GM23338 (cell line): ENCODE results near the gene MRPS15. TPM values are rescaled to one million over a fixed set of nuclear protein-coding genes. Genes with fewer than 3 reads are reported as not detected.

Experiments used
- ATAC-seq: fragments of 200-7000 bp; cut with Tn5 transposase; 3 replicates; pipeline ENCODE4 v1.9.1; 2020
- DNase-seq: peaks from one replicate; pipeline ENCODE4 v3.0.0-alpha.2; 2015; ENCODE audit warnings: low spot score
- H2AFZ ChIP-seq: fragments of 200-600 bp; sonication (generic); 2 replicates; pipeline ENCODE4 v1.8.0; 2016; ENCODE audit warnings: antibody characterized with exemption, mild to moderate bottlenecking, moderate library complexity
- H3F3A ChIP-seq: fragments of 200-600 bp; sonication (generic); replicated peaks from 2 replicates; pipeline ENCODE4 v1.8.0; 2017; ENCODE audit warnings: antibody characterized with exemption, mixed run types, low read depth
- H3K27ac ChIP-seq: fragments of 200-600 bp; sonication (generic); 2 replicates; pipeline ENCODE4 v1.6.1; 2016; ENCODE audit warnings: low read depth
- H3K27me3 ChIP-seq: fragments of 200-600 bp; sonication (generic); 2 replicates; pipeline ENCODE4 v1.8.0; 2016; ENCODE audit warnings: mild to moderate bottlenecking, mixed run types, moderate library complexity; ENCODE audit not compliant: insufficient read depth
- H3K36me3 ChIP-seq: fragments of 200-600 bp; sonication (generic); 2 replicates; pipeline ENCODE4 v1.8.0; 2016; ENCODE audit warnings: mild to moderate bottlenecking; ENCODE audit not compliant: insufficient read depth
- H3K4me1 ChIP-seq: fragments of 200-600 bp; sonication (generic); 2 replicates; pipeline ENCODE4 v1.8.0; 2016; ENCODE audit warnings: mild to moderate bottlenecking, moderate library complexity; ENCODE audit not compliant: insufficient read depth
- H3K4me2 ChIP-seq: fragments of 200-600 bp; sonication (generic); 2 replicates; pipeline ENCODE4 v1.7.1; 2017; ENCODE audit warnings: mixed run types
- H3K4me3 ChIP-seq: fragments of 200-600 bp; sonication (generic); 2 replicates; pipeline ENCODE4 v1.6.1; 2016; ENCODE audit warnings: mixed run types
- H3K79me2 ChIP-seq: fragments of 200-600 bp; sonication (generic); replicated peaks from 2 replicates; pipeline ENCODE4 v1.8.0; 2017; ENCODE audit warnings: mild to moderate bottlenecking; ENCODE audit not compliant: insufficient read depth
- H3K9me2 ChIP-seq: fragments of 200-600 bp; sonication (generic); 2 replicates; pipeline ENCODE4 v1.8.0; 2017; ENCODE audit not compliant: insufficient read depth
- H4K20me1 ChIP-seq: fragments of 200-600 bp; sonication (generic); replicated peaks from 2 replicates; pipeline ENCODE4 v1.8.0; 2017; ENCODE audit warnings: mild to moderate bottlenecking; ENCODE audit not compliant: insufficient read depth
- H3K27ac Mint-ChIP-seq: 2 replicates; pipeline ENCODE4 v1.8.0; 2020; ENCODE audit warnings: inconsistent platforms, mild to moderate bottlenecking, moderate library complexity, mixed read lengths
- H3K27me3 Mint-ChIP-seq: 3 replicates; pipeline ENCODE4 v1.8.0; 2022; ENCODE audit warnings: low read depth, mild to moderate bottlenecking, moderate library complexity, mixed read lengths, inconsistent platforms; ENCODE audit not compliant: insufficient read depth, poor library complexity
- H3K36me3 Mint-ChIP-seq: 3 replicates; pipeline ENCODE4 v1.8.0; 2021; ENCODE audit warnings: low read depth, mild to moderate bottlenecking, inconsistent platforms, moderate library complexity, mixed read lengths
- H3K4me1 Mint-ChIP-seq: 3 replicates; pipeline ENCODE4 v1.8.0; 2020; ENCODE audit warnings: mild to moderate bottlenecking, inconsistent platforms, mixed read lengths
- H3K4me3 Mint-ChIP-seq: 3 replicates; pipeline ENCODE4 v1.8.0; 2021; ENCODE audit warnings: moderate library complexity, mild to moderate bottlenecking, inconsistent platforms, mixed read lengths
- H3K9me3 Mint-ChIP-seq: 3 replicates; pipeline ENCODE4 v1.8.0; 2020; ENCODE audit warnings: moderate library complexity, mild to moderate bottlenecking, inconsistent platforms, mixed read lengths
- EZH2 ChIP-seq: fragments of 200-600 bp; sonication (generic); IDR thresholded peaks from one replicate; pipeline ENCODE4 v1.8.0; 2017; ENCODE audit warnings: antibody characterized with exemption, mild to moderate bottlenecking, low read depth; ENCODE audit not compliant: unreplicated experiment
- EZH2phosphoT487 ChIP-seq: fragments of 200-600 bp; sonication (generic); IDR thresholded peaks from one replicate; pipeline ENCODE4 v1.8.1; 2018; ENCODE audit warnings: antibody characterized with exemption; ENCODE audit not compliant: unreplicated experiment
- NANOG ChIP-seq: IDR thresholded peaks from 2 replicates; pipeline ENCODE4 v1.6.1; 2016; ENCODE audit warnings: antibody characterized with exemption, borderline replicate concordance
- POLR2AphosphoS5 ChIP-seq: IDR thresholded peaks from 2 replicates; pipeline ENCODE4 v1.6.1; 2016; ENCODE audit warnings: antibody characterized with exemption, low read depth
- STAT1 ChIP-seq: IDR thresholded peaks from one replicate; pipeline ENCODE4 v1.6.1; 2016; ENCODE audit warnings: antibody characterized with exemption; ENCODE audit not compliant: unreplicated experiment
- polyA plus RNA-seq: library from polyadenylated mRNA; unstranded; fragments of >200 nt; fragmentation: Nextera tagmentation; extraction: Ambion mirVana; gene quantifications from 2 replicates; pipeline ENCODE4 v1.2.1, GENCODE V29; 2016
- total RNA-seq: library from RNA; depleted of rRNA; stranded (reverse); fragments of >200 nt; shearing (Covaris generic); gene quantifications from 2 replicates; pipeline ENCODE4 v1.2.3, GENCODE V29; 2014
- TF ChIP-seq, protein P1 (sequence below): fragments of 250-450 bp; sonication (Bioruptor Pico); IDR thresholded peaks from 2 replicates; pipeline ENCODE4 v1.5.0; 2020; ENCODE audit warnings: mild to moderate bottlenecking, moderate library complexity
- TF ChIP-seq, protein P2 (sequence below), 2 experiments: fragments of 200-600 bp in 1 of 2; sonication (generic) in 1 of 2; conservative IDR thresholded peaks; 2 replicates each; pipeline versions ENCODE4 v1.5.1 to v1.6.1; 2016 to 2017; ENCODE audit warnings: antibody characterized with exemption in 2 of 2, low read depth in 2 of 2, mild to moderate bottlenecking in 2 of 2, moderate library complexity in 1 of 2

The MRPS15 gene
- total and polyA plus RNA-seq, 2 experiments from 2014 or later, result 105 to 311 TPM

DNA sequence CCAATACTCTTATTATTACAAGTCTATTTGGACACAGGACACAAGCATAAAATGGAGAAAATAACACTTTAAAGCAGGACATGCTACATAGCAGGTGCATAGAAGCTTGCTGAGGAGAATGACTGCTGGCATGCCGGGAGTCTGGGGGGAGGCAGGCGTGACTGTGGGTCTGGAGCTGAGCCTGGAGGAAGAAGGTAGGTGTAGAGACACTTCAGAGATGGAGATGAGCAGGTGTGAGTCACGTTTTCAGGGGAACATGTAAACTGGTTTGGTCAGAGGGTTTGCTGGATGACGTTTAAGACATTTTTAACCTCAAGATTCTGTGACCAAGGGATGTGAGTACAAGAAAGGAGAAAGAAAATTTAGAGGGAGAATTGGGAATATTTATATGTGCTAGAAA lies 38.4 kb downstream of the MRPS15 start (continued):
- TF ChIP-seq, protein P1, sequence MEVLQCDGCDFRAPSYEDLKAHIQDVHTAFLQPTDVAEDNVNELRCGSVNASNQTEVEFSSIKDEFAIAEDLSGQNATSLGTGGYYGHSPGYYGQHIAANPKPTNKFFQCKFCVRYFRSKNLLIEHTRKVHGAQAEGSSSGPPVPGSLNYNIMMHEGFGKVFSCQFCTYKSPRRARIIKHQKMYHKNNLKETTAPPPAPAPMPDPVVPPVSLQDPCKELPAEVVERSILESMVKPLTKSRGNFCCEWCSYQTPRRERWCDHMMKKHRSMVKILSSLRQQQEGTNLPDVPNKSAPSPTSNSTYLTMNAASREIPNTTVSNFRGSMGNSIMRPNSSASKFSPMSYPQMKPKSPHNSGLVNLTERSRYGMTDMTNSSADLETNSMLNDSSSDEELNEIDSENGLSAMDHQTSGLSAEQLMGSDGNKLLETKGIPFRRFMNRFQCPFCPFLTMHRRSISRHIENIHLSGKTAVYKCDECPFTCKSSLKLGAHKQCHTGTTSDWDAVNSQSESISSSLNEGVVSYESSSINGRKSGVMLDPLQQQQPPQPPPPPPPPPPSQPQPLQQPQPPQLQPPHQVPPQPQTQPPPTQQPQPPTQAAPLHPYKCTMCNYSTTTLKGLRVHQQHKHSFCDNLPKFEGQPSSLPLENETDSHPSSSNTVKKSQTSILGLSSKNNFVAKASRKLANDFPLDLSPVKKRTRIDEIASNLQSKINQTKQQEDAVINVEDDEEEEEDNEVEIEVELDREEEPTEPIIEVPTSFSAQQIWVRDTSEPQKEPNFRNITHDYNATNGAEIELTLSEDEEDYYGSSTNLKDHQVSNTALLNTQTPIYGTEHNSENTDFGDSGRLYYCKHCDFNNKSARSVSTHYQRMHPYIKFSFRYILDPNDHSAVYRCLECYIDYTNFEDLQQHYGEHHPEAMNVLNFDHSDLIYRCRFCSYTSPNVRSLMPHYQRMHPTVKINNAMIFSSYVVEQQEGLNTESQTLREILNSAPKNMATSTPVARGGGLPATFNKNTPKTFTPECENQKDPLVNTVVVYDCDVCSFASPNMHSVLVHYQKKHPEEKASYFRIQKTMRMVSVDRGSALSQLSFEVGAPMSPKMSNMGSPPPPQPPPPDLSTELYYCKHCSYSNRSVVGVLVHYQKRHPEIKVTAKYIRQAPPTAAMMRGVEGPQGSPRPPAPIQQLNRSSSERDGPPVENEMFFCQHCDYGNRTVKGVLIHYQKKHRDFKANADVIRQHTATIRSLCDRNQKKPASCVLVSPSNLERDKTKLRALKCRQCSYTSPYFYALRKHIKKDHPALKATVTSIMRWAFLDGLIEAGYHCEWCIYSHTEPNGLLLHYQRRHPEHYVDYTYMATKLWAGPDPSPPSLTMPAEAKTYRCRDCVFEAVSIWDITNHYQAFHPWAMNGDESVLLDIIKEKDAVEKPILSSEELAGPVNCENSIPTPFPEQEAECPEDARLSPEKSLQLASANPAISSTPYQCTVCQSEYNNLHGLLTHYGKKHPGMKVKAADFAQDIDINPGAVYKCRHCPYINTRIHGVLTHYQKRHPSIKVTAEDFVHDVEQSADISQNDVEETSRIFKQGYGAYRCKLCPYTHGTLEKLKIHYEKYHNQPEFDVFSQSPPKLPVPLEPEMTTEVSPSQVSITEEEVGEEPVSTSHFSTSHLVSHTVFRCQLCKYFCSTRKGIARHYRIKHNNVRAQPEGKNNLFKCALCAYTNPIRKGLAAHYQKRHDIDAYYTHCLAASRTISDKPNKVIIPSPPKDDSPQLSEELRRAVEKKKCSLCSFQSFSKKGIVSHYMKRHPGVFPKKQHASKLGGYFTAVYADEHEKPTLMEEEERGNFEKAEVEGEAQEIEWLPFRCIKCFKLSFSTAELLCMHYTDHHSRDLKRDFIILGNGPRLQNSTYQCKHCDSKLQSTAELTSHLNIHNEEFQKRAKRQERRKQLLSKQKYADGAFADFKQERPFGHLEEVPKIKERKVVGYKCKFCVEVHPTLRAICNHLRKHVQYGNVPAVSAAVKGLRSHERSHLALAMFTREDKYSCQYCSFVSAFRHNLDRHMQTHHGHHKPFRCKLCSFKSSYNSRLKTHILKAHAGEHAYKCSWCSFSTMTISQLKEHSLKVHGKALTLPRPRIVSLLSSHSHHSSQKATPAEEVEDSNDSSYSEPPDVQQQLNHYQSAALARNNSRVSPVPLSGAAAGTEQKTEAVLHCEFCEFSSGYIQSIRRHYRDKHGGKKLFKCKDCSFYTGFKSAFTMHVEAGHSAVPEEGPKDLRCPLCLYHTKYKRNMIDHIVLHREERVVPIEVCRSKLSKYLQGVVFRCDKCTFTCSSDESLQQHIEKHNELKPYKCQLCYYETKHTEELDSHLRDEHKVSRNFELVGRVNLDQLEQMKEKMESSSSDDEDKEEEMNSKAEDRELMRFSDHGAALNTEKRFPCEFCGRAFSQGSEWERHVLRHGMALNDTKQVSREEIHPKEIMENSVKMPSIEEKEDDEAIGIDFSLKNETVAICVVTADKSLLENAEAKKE (CRISPR knock-in tag), result no peak

DNA sequence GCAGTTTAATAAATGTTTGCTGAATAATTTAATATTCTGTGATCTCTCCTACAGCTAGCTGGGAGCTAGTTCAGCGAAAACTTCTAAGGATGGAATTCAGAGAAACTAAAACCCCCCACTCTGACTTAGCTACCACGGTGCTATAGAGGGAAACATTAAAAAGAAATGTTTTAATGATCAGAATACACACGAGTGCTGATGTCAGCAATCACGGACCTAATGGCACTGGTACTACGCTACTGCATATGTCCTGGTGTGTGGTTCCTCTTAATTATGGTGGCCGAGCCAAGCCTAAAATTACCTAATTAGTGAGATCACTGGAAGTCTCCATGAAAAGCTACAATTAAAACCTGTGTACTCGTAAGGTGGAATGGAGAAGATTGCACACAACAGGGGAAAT lies 42.5 kb downstream of the MRPS15 start:
- no peak overlapping the region for H3K4me3 Mint-ChIP-seq
- no peak overlapping the region for H3K27ac ChIP-seq
- H3K9me2 ChIP-seq, result no peaks in the 10 kb centered on the region
- H3F3A ChIP-seq, result no peaks in the 10 kb centered on the region
- H4K20me1 ChIP-seq, result no peaks in the 10 kb centered on the region
- H3K4me1 Mint-ChIP-seq, result peaks cover 11% of the 10 kb centered on the region
- H3K79me2 ChIP-seq, result no peaks in the 10 kb centered on the region
- no peaks in the 10 kb centered on the region for H3K36me3 Mint-ChIP-seq
- no peak overlapping the region for H3K4me2 ChIP-seq
- H3K27ac Mint-ChIP-seq, result no peak overlapping the region; the same call in 1 of the 2 replicates
- H3K4me1 ChIP-seq, result no peaks in the 10 kb centered on the region
- peaks cover 7% of the 10 kb centered on the region for H3K27me3 Mint-ChIP-seq
- no peak for DNase-seq
- H2AFZ ChIP-seq, result 0 out of 2 replicates have a peak overlapping the region, but pooled peaks have one; percentile 6
- no peaks in the 10 kb centered on the region for H3K9me3 Mint-ChIP-seq
- ATAC-seq, result no peak
- H3K4me3 ChIP-seq, result no peak overlapping the region
- no peaks in the 10 kb centered on the region for H3K27me3 ChIP-seq
- TF ChIP-seq NANOG, result no peak
- no peaks in the 10 kb centered on the region for H3K36me3 ChIP-seq

DNA sequence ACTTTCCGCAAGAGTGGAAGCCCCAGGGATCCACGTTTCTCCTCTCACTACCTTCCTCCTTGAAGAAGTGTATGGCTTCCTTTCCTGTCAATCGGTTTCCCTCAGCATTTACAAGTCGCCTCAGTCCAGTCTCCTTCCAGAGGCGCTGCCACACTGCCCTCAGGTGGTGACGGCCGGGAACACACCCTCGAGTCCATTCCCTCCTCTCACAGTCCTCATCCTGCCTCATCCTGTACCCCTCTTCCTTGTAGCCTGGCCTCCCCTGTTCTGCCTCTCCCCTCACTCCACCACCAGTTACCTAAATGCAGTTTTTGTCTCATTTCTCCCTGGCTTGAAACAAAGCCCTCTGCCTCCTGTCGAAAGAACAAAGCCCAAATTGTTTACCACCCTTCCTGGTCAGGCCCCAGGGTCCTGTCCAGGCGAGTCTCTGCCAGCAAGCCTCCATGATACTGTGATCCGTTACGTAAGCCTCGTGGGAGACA lies 43.3 kb downstream of the MRPS15 start:
- peak overlapping the region; percentile 17; the same call in 1 of the 2 replicates for H3K27ac Mint-ChIP-seq
- no peak overlapping the region; the same call in 2 of the 3 replicates for H3K4me3 Mint-ChIP-seq
- no peaks in the 10 kb centered on the region for H3K9me2 ChIP-seq
- H3K27ac ChIP-seq, result no peak overlapping the region
- ATAC-seq (peak; percentile 99), DNase-seq (peak; percentile 96)
- peaks cover 11% of the 10 kb centered on the region for H3K4me1 Mint-ChIP-seq
- no peaks in the 10 kb centered on the region for H3K9me3 Mint-ChIP-seq
- H3K27me3 Mint-ChIP-seq, result peaks cover 7% of the 10 kb centered on the region
- no peaks in the 10 kb centered on the region for H3F3A ChIP-seq
- H2AFZ ChIP-seq, result no peak overlapping the region; the same call in 1 of the 2 replicates
- TF ChIP-seq EZH2, result no peak
- TF ChIP-seq STAT1, result no peak
- TF ChIP-seq, protein P2, sequence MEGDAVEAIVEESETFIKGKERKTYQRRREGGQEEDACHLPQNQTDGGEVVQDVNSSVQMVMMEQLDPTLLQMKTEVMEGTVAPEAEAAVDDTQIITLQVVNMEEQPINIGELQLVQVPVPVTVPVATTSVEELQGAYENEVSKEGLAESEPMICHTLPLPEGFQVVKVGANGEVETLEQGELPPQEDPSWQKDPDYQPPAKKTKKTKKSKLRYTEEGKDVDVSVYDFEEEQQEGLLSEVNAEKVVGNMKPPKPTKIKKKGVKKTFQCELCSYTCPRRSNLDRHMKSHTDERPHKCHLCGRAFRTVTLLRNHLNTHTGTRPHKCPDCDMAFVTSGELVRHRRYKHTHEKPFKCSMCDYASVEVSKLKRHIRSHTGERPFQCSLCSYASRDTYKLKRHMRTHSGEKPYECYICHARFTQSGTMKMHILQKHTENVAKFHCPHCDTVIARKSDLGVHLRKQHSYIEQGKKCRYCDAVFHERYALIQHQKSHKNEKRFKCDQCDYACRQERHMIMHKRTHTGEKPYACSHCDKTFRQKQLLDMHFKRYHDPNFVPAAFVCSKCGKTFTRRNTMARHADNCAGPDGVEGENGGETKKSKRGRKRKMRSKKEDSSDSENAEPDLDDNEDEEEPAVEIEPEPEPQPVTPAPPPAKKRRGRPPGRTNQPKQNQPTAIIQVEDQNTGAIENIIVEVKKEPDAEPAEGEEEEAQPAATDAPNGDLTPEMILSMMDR (conservative IDR thresholded peaks at IDR 0.05; ENCODE audit: low read depth in 2 of 2), result peak; percentile 84 to 100
- no peak for TF ChIP-seq POLR2AphosphoS5
- TF ChIP-seq EZH2phosphoT487, result no peak
- no peaks in the 10 kb centered on the region for H4K20me1 ChIP-seq
- no peaks in the 10 kb centered on the region for H3K36me3 Mint-ChIP-seq
- no peaks in the 10 kb centered on the region for H3K79me2 ChIP-seq
- H3K4me3 ChIP-seq, result no peak overlapping the region
- H3K4me1 ChIP-seq, result no peaks in the 10 kb centered on the region
- no peak overlapping the region for H3K4me2 ChIP-seq
- no peaks in the 10 kb centered on the region for H3K27me3 ChIP-seq
- H3K36me3 ChIP-seq, result no peaks in the 10 kb centered on the region
